ENCODE data around the gene ARHGEF19.
A peak's percentile ranks its signal among the peaks of the same experiment; 100 is the strongest.
"Not testable (repeated sequence)": the region's sequence is repeated elsewhere in the genome, so short reads cannot be mapped to it uniquely, and the experiment has no call there.

Gene ARHGEF19

GRCh38 chr1:16202281-16203210 is 9.9 kb downstream of the ARHGEF19 start:
- no peak for DNase-seq

GRCh38 chr1:16199700-16200099 is 12.8 kb downstream of the ARHGEF19 start:
- DNase-seq: no peak

GRCh38 chr1:16199157-16199501 is 13.3 kb downstream of the ARHGEF19 start:
- no peak for DNase-seq

- no peak for DNase-seq
These were observed 13.9 kb downstream of the ARHGEF19 start for GRCh38 chr1:16198444-16199156.

- DNase-seq: no peak
These were observed 15.6 kb downstream of the ARHGEF19 start for GRCh38 chr1:16196874-16197273.

GRCh38 chr1:16196139-16196538 is 16.3 kb downstream of the ARHGEF19 start:
- DNase-seq: not testable (repeated sequence)

- DNase-seq: no peak
These were observed 16.9 kb downstream of the ARHGEF19 start for GRCh38 chr1:16195518-16195905.

- DNase-seq: no peak
These were observed 20.4 kb downstream of the ARHGEF19 start for GRCh38 chr1:16191916-16192546.

- DNase-seq: no peak
These were observed 21.1 kb downstream of the ARHGEF19 start for GRCh38 chr1:16191309-16191708.

- no peak for DNase-seq
These were observed 22.4 kb downstream of the ARHGEF19 start for GRCh38 chr1:16189921-16190621.

- no peak for DNase-seq
These were observed 23.4 kb downstream of the ARHGEF19 start for GRCh38 chr1:16189003-16189402.

GRCh38 chr1:16187748-16188401 is 24.6 kb downstream of the ARHGEF19 start:
- peak; percentile 41 for DNase-seq

GRCh38 chr1:16186655-16187235 is 25.7 kb downstream of the ARHGEF19 start:
- DNase-seq: no peak

- DNase-seq: no peak
These were observed 27.7 kb downstream of the ARHGEF19 start for GRCh38 chr1:16184557-16185303.

GRCh38 chr1:16183765-16184556 is 28.5 kb downstream of the ARHGEF19 start:
- DNase-seq: no peak

GRCh38 chr1:16183179-16183578 is 29.3 kb downstream of the ARHGEF19 start:
- DNase-seq: no peak

- no peak for DNase-seq
These were observed 30.3 kb downstream of the ARHGEF19 start for GRCh38 chr1:16181887-16182719.

- no peak for DNase-seq
These were observed 32.1 kb downstream of the ARHGEF19 start for GRCh38 chr1:16180291-16180824.
